HepG2 (cell line): ENCODE data around the gene IL1RAP. TPM values are rescaled to one million over a fixed set of nuclear protein-coding genes. Genes with fewer than 3 reads are reported as not detected.

Experiments used
- ATAC-seq: fragments of 200-7000 bp; cut with Tn5 transposase; 3 replicates; pipeline ENCODE4 v1.9.1; 2020; ENCODE audit warnings: mild to moderate bottlenecking, moderate library complexity
- BruUV-seq: library from RNA; stranded (reverse); fragments of 400-500 nt; replicated peaks from 2 replicates; lab custom pipeline; 2021; lab: Mats Ljungman, UMichigan
- CTCF ChIA-PET: fragments of 300-600 bp; formaldehyde crosslinking; extraction: SDS; loops from one replicate; lab custom pipeline; 2021; ENCODE audit warnings: low total read pairs, inconsistent platforms, low intra/inter-chr PET ratio; lab: Yijun Ruan, JAX
- POLR2A ChIA-PET: fragments of 350-600 bp; sonication (Branson Sonifier 250); formaldehyde crosslinking; loops from one replicate; lab custom pipeline; 2020; ENCODE audit warnings: antibody characterized with exemption, inconsistent platforms; lab: Yijun Ruan, JAX
- DNase-seq: peaks from one replicate; pipeline ENCODE4 v3.0.0-alpha.2; 2015; ENCODE audit warnings: low spot score
- FAIRE-seq: peaks from 3 replicates; lab custom pipeline; 2011; peaks lifted over from hg19 to GRCh38; lab: Jason Lieb, UNC
- H2AFZ ChIP-seq: one replicate; pipeline ENCODE4 v1.6.1; 2011; ENCODE audit warnings: low read length, inconsistent platforms
- H3K27ac ChIP-seq: fragments of 300-600 bp; 3 replicates; pipeline ENCODE4 v1.8.0; 2011; ENCODE audit warnings: mixed run types, mild to moderate bottlenecking, mixed read lengths, low read length, inconsistent platforms; ENCODE audit not compliant: insufficient read depth; ENCODE audit errors: extremely low read length
- H3K27me3 ChIP-seq, 2 experiments: fragments of 200-600 bp in 1 of 2; 2 replicates in 1 of 2; 3 replicates in 1 of 2; pipeline versions ENCODE4 v1.6.0 to v1.8.0; 2011; ENCODE audit warnings: low read length in 2 of 2, mild to moderate bottlenecking in 2 of 2, moderate library complexity in 2 of 2, inconsistent platforms in 1 of 2; ENCODE audit not compliant: insufficient read depth in 2 of 2, control insufficient read depth in 1 of 2
- H3K36me3 ChIP-seq, 2 experiments: fragments of 200-600 bp in 1 of 2; replicated peaks in 1 of 2; 2 replicates in 1 of 2; 3 replicates in 1 of 2; pipeline versions ENCODE4 v1.5.1 to v1.8.0; 2011; ENCODE audit warnings: low read length in 2 of 2, inconsistent platforms in 1 of 2; ENCODE audit not compliant: insufficient read depth in 2 of 2, control insufficient read depth in 1 of 2
- H3K4me1 ChIP-seq: 2 replicates; pipeline ENCODE4 v1.5.1; 2012; ENCODE audit warnings: low read length, inconsistent platforms; ENCODE audit not compliant: insufficient read depth
- H3K4me2 ChIP-seq: 2 replicates; pipeline ENCODE4 v1.6.0; 2011; ENCODE audit warnings: low read depth, low read length, inconsistent platforms
- H3K4me3 ChIP-seq, 3 experiments: fragments of 200-600 bp in 1 of 3; sonication (generic), shearing (Covaris generic) in 1 of 3; replicated peaks in 1 of 3; 2 replicates each; pipeline ENCODE4 v1.5.1; 2011 to 2016; ENCODE audit warnings: low read length in 3 of 3, inconsistent platforms in 2 of 3, low read depth in 2 of 3, mild to moderate bottlenecking in 2 of 3, control low read depth in 1 of 3, mixed read lengths in 1 of 3; ENCODE audit not compliant: insufficient read depth in 1 of 3
- H3K79me2 ChIP-seq: one replicate; pipeline ENCODE4 v1.6.1; 2011; ENCODE audit warnings: low read length, inconsistent platforms; ENCODE audit not compliant: insufficient read depth
- H3K9ac ChIP-seq: 2 replicates; pipeline ENCODE4 v1.6.0; 2011; ENCODE audit warnings: mild to moderate bottlenecking, low read depth, low read length, inconsistent platforms; ENCODE audit not compliant: insufficient read depth
- H3K9me3 ChIP-seq: 2 replicates; pipeline ENCODE4 v1.5.1; 2012; ENCODE audit warnings: mild to moderate bottlenecking, low read length
- H4K20me1 ChIP-seq: 2 replicates; pipeline ENCODE4 v1.6.0; 2011; ENCODE audit warnings: inconsistent platforms, mild to moderate bottlenecking, low read length, moderate library complexity; ENCODE audit not compliant: insufficient read depth
- CEBPG ChIP-seq: IDR thresholded peaks from 2 replicates; pipeline ENCODE4 v1.6.1; 2016
- DR1 ChIP-seq: sonication (generic); formaldehyde crosslinking; IDR thresholded peaks from 2 replicates; pipeline ENCODE4 v1.8.0; 2021; ENCODE audit warnings: mild to moderate bottlenecking, missing genetic modification reagents, inconsistent platforms
- KDM4B ChIP-seq: sonication (generic); formaldehyde crosslinking; IDR thresholded peaks from 2 replicates; pipeline ENCODE4 v1.4.0; 2020; ENCODE audit warnings: missing genetic modification reagents
- NPAS2 ChIP-seq: sonication (generic); formaldehyde crosslinking; IDR thresholded peaks from 2 replicates; pipeline ENCODE4 v1.8.0; 2022; ENCODE audit warnings: mild to moderate bottlenecking, missing genetic modification reagents, borderline replicate concordance
- PRPF4 ChIP-seq: fragments of 200-400 bp; formaldehyde crosslinking; IDR thresholded peaks from 2 replicates; pipeline ENCODE4 v1.6.1; 2016; ENCODE audit warnings: low read length, low read depth; ENCODE audit not compliant: poor library complexity, severe bottlenecking
- RARA ChIP-seq: IDR thresholded peaks from 2 replicates; pipeline ENCODE4 v1.6.1; 2016; ENCODE audit warnings: missing genetic modification reagents, missing compliant biosample characterization
- RFX5 ChIP-seq: IDR thresholded peaks from 2 replicates; pipeline ENCODE4 v1.6.1; 2011; ENCODE audit warnings: low read depth, low read length, improper control_type of control experiment
- SIX4 ChIP-seq: sonication (generic); formaldehyde crosslinking; IDR thresholded peaks from 2 replicates; pipeline ENCODE4 v1.4.0; 2020; ENCODE audit warnings: missing genetic modification reagents
- TAF15 ChIP-seq: fragments of 200-400 bp; formaldehyde crosslinking; IDR thresholded peaks from one replicate; pipeline ENCODE4 v1.6.1; 2018; ENCODE audit warnings: mild to moderate bottlenecking, low read depth, low read length; ENCODE audit not compliant: poor library complexity, severe bottlenecking
- ZNF292 ChIP-seq: sonication (generic); formaldehyde crosslinking; IDR thresholded peaks from 2 replicates; pipeline ENCODE4 v1.8.1; 2022; ENCODE audit warnings: mild to moderate bottlenecking, low read depth, missing genetic modification reagents, borderline replicate concordance
- ZNF367 ChIP-seq: sonication (generic); formaldehyde crosslinking; IDR thresholded peaks from 2 replicates; pipeline ENCODE4 v1.4.0; 2020; ENCODE audit warnings: missing genetic modification reagents, borderline replicate concordance
- ZNF543 ChIP-seq: sonication (generic); formaldehyde crosslinking; IDR thresholded peaks from 2 replicates; pipeline ENCODE4 v1.4.0; 2020; ENCODE audit warnings: mild to moderate bottlenecking, missing genetic modification reagents
- ZNF570 ChIP-seq: sonication (generic); formaldehyde crosslinking; IDR thresholded peaks from 2 replicates; pipeline ENCODE4 v1.4.0; 2020; ENCODE audit warnings: mild to moderate bottlenecking, missing genetic modification reagents, borderline replicate concordance
- in situ Hi-C: cut with HindIII; loops from 2 replicates; pipeline ENCODE4 v1.10.0; 2017; ENCODE audit warnings: low pct_unique_long_range_greater_than_20kb; ENCODE audit not compliant: extremely low pct_ligation_motif_present
- intact Hi-C: fragments of 100-400 bp; cut with micrococcal nuclease; formaldehyde crosslinking; loops from one replicate; pipeline ENCODE4 v1.10.0; 2022; ENCODE audit not compliant: unreplicated experiment
- polyA plus RNA-seq, 8 experiments: library from polyadenylated mRNA; depleted of rRNA in 3 of 8; stranded (reverse) in 7 of 8; unstranded in 1 of 8; fragments of >200 nt; fragmentation: Illumina TruSeq in 4 of 8; extraction: Trizol in 4 of 8; gene quantifications; 2 replicates each; pipeline versions ENCODE4 v1.2.1 to v1.2.3, GENCODE V29; 2011 to 2016; ENCODE audit warnings: low read depth in 4 of 8, missing spikeins in 1 of 8, mixed read lengths in 1 of 8; ENCODE audit not compliant: insufficient read depth in 1 of 8
- total RNA-seq, 5 experiments: library from RNA; depleted of rRNA; stranded (reverse); fragments of >200 nt; fragmentation: Illumina TruSeq; extraction: Trizol; gene quantifications; 2 replicates each; pipeline ENCODE4 v1.2.3, GENCODE V29; 2016; ENCODE audit warnings: low read depth in 1 of 5
- TF ChIP-seq, protein P1 (sequence below): IDR thresholded peaks from 2 replicates; pipeline ENCODE4 v1.6.1; 2016; ENCODE audit warnings: missing compliant biosample characterization, missing genetic modification reagents, borderline replicate concordance

IL1RAP gene
- total and polyA plus RNA-seq, 2 of the 13 experiments (the other 11 are each of a cell fraction or from before 2014, with no cell fraction given) = 18.3 to 54.9 TPM

DNA sequence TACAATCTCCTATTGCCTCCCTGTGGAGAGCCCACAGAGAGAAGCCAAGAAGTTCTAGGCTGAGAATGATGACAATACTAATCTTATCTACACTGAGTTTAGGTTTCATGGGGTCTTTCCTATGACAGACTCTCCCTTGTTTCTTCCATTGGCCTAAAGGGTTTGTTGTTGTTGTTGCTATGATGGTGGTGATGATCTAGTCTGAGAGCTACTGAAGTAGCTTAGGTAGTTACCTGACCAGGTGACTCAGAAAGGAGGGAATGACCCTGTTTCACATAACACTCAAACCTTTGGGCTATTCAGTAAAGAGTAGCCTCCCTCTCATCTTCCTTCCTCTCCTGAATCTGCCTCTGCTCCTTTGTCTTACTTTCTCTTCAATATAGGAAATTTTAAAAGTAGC lies 178.4 kb downstream of the IL1RAP start:
- H3K79me2 ChIP-seq = no peaks in the 10 kb centered on the region
- no TSS peak for BruUV-seq
- H3K4me1 ChIP-seq = peaks cover 21% of the 10 kb centered on the region
- H3K9me3 ChIP-seq = no peaks in the 10 kb centered on the region
- no peaks in the 10 kb centered on the region for H4K20me1 ChIP-seq
- FAIRE-seq = no peak
- DNase-seq = no peak
- in situ Hi-C loops (loop anchor here (10.0 to 25.0 kb wide), 2 partner anchors 177 to 730 kb away; partner anchors contain the start of gene IL1RAP), intact Hi-C loops (no loop called here)
- CTCF ChIA-PET = no interaction called here
- no peak overlapping the region for H3K4me3 ChIP-seq
- no peaks in the 10 kb centered on the region for H3K36me3 ChIP-seq
- H3K27ac ChIP-seq = no peak overlapping the region
- no peak overlapping the region for H2AFZ ChIP-seq
- POLR2A ChIA-PET = no interaction called here
- TF ChIP-seq SIX4 (CRISPR knock-in tag) = no peak
- no peak for TF ChIP-seq PRPF4
- no peak for TF ChIP-seq DR1 (CRISPR knock-in tag)
- TF ChIP-seq, protein P1, sequence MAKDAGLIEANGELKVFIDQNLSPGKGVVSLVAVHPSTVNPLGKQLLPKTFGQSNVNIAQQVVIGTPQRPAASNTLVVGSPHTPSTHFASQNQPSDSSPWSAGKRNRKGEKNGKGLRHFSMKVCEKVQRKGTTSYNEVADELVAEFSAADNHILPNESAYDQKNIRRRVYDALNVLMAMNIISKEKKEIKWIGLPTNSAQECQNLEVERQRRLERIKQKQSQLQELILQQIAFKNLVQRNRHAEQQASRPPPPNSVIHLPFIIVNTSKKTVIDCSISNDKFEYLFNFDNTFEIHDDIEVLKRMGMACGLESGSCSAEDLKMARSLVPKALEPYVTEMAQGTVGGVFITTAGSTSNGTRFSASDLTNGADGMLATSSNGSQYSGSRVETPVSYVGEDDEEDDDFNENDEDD = no peak
- TF ChIP-seq ZNF543 = no peak
- TF ChIP-seq ZNF292 = no peak
- TF ChIP-seq CEBPG (CRISPR knock-in tag) = no peak
- TF ChIP-seq KDM4B (CRISPR knock-in tag) = no peak
- TF ChIP-seq ZNF570 = no peak
- TF ChIP-seq ZNF367 (CRISPR knock-in tag) = no peak
- TF ChIP-seq RFX5 = no peak
- no peak for TF ChIP-seq TAF15
- TF ChIP-seq NPAS2 (CRISPR knock-in tag) = no peak
- no peak for TF ChIP-seq RARA (CRISPR knock-in tag)
- ATAC-seq = no peak
- no peak overlapping the region for H3K9ac ChIP-seq
- H3K4me2 ChIP-seq = no peak overlapping the region
- H3K27me3 ChIP-seq = no peaks in the 10 kb centered on the region; a peak in 1 of 5 replicates
